ENCODE results near the gene MAP3K8.

DNA sequence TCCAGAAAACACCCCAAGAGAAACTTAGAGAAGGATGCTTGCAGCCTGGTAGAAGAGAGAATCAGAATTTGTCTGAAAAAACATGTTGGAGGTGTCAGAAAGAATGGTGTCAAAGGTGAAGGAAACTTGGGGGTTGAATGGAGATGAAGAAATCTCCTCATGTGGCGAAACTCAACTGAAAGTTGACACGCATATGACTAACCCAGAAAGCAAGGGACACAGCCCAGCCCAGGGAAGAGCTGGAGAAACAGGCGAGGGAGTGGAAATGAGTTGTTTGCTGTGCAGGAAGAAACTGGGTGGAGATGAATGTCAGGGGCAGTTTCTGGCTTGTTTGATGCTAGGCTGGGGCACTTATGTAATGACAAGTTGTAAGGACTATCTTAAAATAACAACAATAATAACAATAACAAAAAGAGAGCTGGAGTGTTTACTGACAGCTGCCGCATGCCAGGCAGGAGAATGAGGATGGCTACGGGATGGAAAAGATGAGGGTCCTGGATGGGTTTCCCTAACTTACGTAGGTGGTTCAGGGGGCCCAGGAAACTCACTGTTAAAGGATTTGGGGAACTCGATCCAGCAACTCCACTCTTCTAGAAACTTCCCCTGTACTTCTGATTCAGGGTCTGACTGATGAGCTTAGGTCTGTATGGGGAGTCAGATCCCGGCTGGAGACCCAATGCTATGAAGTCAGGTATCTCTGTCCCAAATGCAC is 57.4 kb downstream of the MAP3K8 start:
- TF ChIP-seq MYC (IDR thresholded peaks at IDR 0.05; ENCODE audit: low read depth, low read length) (no peak), EZH2 (IDR thresholded peaks at IDR 0.05; ENCODE audit: borderline replicate concordance, low read depth, low read length, severe bottlenecking) (no peak), POLR2A (IDR thresholded peaks at IDR 0.05; ENCODE audit: low read depth, low read length) (no peak), POLR2AphosphoS5 (IDR thresholded peaks at IDR 0.05; ENCODE audit: insufficient read depth, low read depth, low read length) (no peak), FOS (IDR thresholded peaks at IDR 0.05; ENCODE audit: borderline replicate concordance, insufficient read depth, low read length) (no peak)
- TF ChIP-seq, protein P1, sequence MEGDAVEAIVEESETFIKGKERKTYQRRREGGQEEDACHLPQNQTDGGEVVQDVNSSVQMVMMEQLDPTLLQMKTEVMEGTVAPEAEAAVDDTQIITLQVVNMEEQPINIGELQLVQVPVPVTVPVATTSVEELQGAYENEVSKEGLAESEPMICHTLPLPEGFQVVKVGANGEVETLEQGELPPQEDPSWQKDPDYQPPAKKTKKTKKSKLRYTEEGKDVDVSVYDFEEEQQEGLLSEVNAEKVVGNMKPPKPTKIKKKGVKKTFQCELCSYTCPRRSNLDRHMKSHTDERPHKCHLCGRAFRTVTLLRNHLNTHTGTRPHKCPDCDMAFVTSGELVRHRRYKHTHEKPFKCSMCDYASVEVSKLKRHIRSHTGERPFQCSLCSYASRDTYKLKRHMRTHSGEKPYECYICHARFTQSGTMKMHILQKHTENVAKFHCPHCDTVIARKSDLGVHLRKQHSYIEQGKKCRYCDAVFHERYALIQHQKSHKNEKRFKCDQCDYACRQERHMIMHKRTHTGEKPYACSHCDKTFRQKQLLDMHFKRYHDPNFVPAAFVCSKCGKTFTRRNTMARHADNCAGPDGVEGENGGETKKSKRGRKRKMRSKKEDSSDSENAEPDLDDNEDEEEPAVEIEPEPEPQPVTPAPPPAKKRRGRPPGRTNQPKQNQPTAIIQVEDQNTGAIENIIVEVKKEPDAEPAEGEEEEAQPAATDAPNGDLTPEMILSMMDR (IDR thresholded peaks at IDR 0.05; ENCODE audit: extremely low read depth in 1 of 2, insufficient read depth in 1 of 2, low read depth in 1 of 2, low read length in 2 of 2), result no peak

Measured in endothelial cell of umbilical vein (primary cell).